ENCODE data around the gene SH3GL3.

- TF ChIP-seq ZNF274 (IDR thresholded peaks at IDR 0.05; ENCODE audit: low read depth, low read length) (no peak), YY1 (IDR thresholded peaks at IDR 0.05; ENCODE audit: insufficient read depth, insufficient read length) (no peak), SUZ12 (IDR thresholded peaks at IDR 0.05; ENCODE audit: extremely low read depth, insufficient read depth, insufficient read length) (no peak)
Observed at GRCh38 chr15:83554558-83554957, 107.4 kb downstream of the SH3GL3 start.

All from NT2/D1 (cell line).